T-helper 17 cell (primary cell): ENCODE measurements around the gene RPTN. TPM values are rescaled to one million over a fixed set of nuclear protein-coding genes. Genes with fewer than 3 reads are reported as not detected.
"Not testable (repeated sequence)": the region's sequence is repeated elsewhere in the genome, so short reads cannot be mapped to it uniquely, and the experiment has no call there.

Source experiments
- ATAC-seq: fragments of 150-1000 bp; cut with Tn5 transposase; 2 replicates; pipeline ENCODE4 v1.10.0; 2021; ENCODE audit warnings: mild to moderate bottlenecking, moderate library complexity
- DNase-seq, 3 donors: peaks; one replicate each; pipeline versions ENCODE4 v3.0.0 to v3.0.0-alpha.2; 2020 to 2021
- H3K9me3 ChIP-seq: one replicate; pipeline ENCODE4 v1.7.0; 2013; ENCODE audit warnings: low read length, mild to moderate bottlenecking; ENCODE audit not compliant: control insufficient read depth, poor library complexity, severe bottlenecking
- H3K27ac Mint-ChIP-seq: one replicate; pipeline ENCODE4 v1.8.0; 2022; ENCODE audit warnings: mild to moderate bottlenecking, moderate library complexity, mixed read lengths
- H3K27me3 Mint-ChIP-seq: one replicate; pipeline ENCODE4 v1.8.0; 2022; ENCODE audit warnings: mixed read lengths
- H3K36me3 Mint-ChIP-seq: one replicate; pipeline ENCODE4 v1.8.0; 2022; ENCODE audit warnings: low read depth, mixed read lengths
- H3K4me1 Mint-ChIP-seq: one replicate; pipeline ENCODE4 v1.8.0; 2022; ENCODE audit warnings: mild to moderate bottlenecking, mixed read lengths
- H3K4me3 Mint-ChIP-seq: one replicate; pipeline ENCODE4 v1.8.0; 2022; ENCODE audit warnings: mild to moderate bottlenecking, moderate library complexity, mixed read lengths
- total RNA-seq, 4 donors: library from RNA in 2 of 4; stranded (reverse) in 2 of 4; gene quantifications; one replicate each; pipeline ENCODE4 v1.2.3 and lab custom pipeline; 2022 to 2026

The RPTN gene
- total RNA-seq, 2 donors from 2014 or later, result not detected

DNA sequence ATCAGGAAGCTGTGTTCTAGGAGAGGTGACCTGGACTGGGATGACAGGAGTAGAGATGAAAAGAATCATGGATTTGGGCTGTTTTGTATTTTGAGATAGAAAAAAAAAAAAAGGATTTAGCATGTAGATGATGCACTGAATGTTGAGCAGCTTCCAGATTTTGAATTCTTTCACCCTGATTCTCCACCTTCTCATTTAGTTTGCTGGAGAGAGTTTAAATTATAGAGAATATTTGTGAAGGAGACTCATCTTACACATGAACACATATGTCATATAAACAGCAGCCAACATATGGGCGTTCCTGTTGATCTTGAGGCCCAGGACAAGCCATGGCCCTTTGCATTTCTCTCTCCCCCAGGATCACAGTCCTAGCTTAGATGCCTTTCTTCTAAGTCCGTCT is 7.4 kb downstream of the RPTN start:
- no peak for ATAC-seq
- no peaks in the 10 kb centered on the region for H3K9me3 ChIP-seq
- Mint-ChIP-seq H3K4me3 (no peak overlapping the region), H3K27ac (no peak overlapping the region), H3K36me3 (no peaks in the 10 kb centered on the region), H3K4me1 (peaks cover 19% of the 10 kb centered on the region), H3K27me3 (no peaks in the 10 kb centered on the region)
- no peak for DNase-seq

DNA sequence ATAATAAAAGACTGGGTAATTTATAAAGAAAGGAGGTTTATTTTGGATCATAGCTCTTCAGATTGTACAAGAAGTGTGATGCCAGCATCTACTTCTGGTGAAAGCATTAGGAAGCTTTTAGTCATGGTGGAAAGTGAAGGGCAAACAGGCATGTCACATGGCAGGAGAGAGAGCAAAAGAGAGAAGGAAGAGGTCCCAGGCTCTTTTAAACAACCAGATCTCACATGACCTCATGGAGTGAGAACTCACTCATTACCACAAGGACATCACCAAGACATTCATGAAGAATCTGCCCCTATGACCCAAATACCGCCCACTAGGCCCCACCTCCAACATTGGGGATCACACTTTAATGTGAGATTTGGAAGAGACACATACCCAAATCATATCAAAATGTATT is 10.0 kb downstream of the RPTN start:
- Mint-ChIP-seq H3K27me3 (no peaks in the 10 kb centered on the region), H3K27ac (no peak overlapping the region), H3K36me3 (no peaks in the 10 kb centered on the region), H3K4me3 (no peak overlapping the region), H3K4me1 (peaks cover 3% of the 10 kb centered on the region)
- no peak for ATAC-seq
- H3K9me3 ChIP-seq, result no peaks in the 10 kb centered on the region
- DNase-seq, result no peak

- H3K4me3 Mint-ChIP-seq, result no peak overlapping the region
- ATAC-seq (no peak), DNase-seq (no peak)
- no peaks in the 10 kb centered on the region for H3K9me3 ChIP-seq
- peaks cover 7% of the 10 kb centered on the region for H3K27me3 Mint-ChIP-seq
- H3K4me1 Mint-ChIP-seq, result no peaks in the 10 kb centered on the region
- H3K36me3 Mint-ChIP-seq, result no peaks in the 10 kb centered on the region
- H3K27ac Mint-ChIP-seq, result no peak overlapping the region
Observed at GRCh38 chr1:152148051-152148450, 11.0 kb downstream of the RPTN start.

- no peaks in the 10 kb centered on the region for H3K36me3 Mint-ChIP-seq
- ATAC-seq, result no peak
- no peak overlapping the region for H3K4me3 Mint-ChIP-seq
- H3K27me3 Mint-ChIP-seq, result peaks cover 22% of the 10 kb centered on the region
- H3K27ac Mint-ChIP-seq, result no peak overlapping the region
- no peaks in the 10 kb centered on the region for H3K9me3 ChIP-seq
- DNase-seq, result no peak
- H3K4me1 Mint-ChIP-seq, result no peaks in the 10 kb centered on the region
Observed at GRCh38 chr1:152145769-152146168, 13.3 kb downstream of the RPTN start.

- not testable (repeated sequence) for ATAC-seq, H3K36me3 Mint-ChIP-seq, H3K4me1 Mint-ChIP-seq, DNase-seq, H3K27ac Mint-ChIP-seq, H3K4me3 Mint-ChIP-seq, H3K9me3 ChIP-seq
- H3K27me3 Mint-ChIP-seq, result peaks cover 29% of the 10 kb centered on the region
Observed at GRCh38 chr1:152144674-152145183, 14.3 kb downstream of the RPTN start.

- Mint-ChIP-seq H3K27me3 (peaks cover 38% of the 10 kb centered on the region), H3K4me3 (no peak overlapping the region), H3K27ac (no peak overlapping the region), H3K4me1 (no peaks in the 10 kb centered on the region), H3K36me3 (no peaks in the 10 kb centered on the region)
- no peak for DNase-seq
- no peak for ATAC-seq
- no peaks in the 10 kb centered on the region for H3K9me3 ChIP-seq
Observed at GRCh38 chr1:152143150-152143887, 15.7 kb downstream of the RPTN start.

DNA sequence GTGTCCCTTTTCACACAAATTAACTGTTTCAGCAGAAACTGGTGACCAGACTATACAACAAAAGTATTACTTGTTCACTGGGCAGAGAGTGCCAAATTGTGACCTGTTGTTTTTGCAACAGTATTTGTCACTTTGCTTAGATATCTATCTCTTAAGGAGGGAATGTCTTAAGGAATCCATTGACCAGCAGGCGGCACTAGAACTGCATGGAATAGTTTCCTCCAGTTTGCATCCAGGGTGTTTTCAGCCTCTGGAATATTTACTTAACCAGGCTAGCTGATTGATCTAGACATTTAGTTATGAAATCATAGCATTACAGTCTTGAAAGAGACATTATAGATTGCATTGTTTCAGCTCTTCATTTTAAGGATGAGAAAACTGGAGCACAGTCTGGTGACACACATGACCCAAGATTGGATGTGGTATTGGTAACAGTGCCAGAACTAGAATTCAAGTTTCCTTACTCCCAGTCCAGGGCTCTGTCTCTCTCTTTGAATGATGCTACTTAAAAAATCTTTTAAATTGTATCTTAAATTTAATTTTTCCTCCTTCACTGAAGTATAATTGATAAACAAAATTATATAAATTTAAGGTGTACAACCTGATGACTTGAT is 16.9 kb downstream of the RPTN start:
- ATAC-seq (no peak), DNase-seq (no peak)
- peaks cover 46% of the 10 kb centered on the region for H3K27me3 Mint-ChIP-seq
- no peak overlapping the region for H3K27ac Mint-ChIP-seq
- H3K4me1 Mint-ChIP-seq, result no peaks in the 10 kb centered on the region
- H3K36me3 Mint-ChIP-seq, result no peaks in the 10 kb centered on the region
- H3K9me3 ChIP-seq, result no peaks in the 10 kb centered on the region
- no peak overlapping the region for H3K4me3 Mint-ChIP-seq

DNA sequence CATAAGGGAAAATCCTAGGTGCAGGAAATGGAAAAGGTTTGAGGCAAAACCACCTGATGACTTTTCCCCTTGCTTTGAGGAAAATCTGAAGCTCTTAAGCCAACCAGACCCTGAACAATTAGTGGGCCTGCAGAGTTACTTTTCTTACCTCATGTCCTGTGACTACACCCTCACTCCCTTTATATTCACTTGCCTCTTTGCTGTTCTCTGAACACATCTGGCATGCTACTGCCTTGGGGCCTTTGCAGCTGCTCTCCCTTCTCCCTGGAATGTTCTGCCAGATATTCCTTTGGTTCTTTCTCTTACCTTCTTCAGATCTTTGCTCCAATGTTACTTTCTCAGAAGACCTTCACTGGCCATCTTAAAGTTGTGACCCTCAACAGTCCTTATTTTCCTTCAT is 21.8 kb downstream of the RPTN start:
- Mint-ChIP-seq H3K4me1 (no peaks in the 10 kb centered on the region), H3K36me3 (no peaks in the 10 kb centered on the region), H3K27me3 (peaks cover 47% of the 10 kb centered on the region), H3K27ac (no peak overlapping the region), H3K4me3 (no peak overlapping the region)
- H3K9me3 ChIP-seq, result peaks cover 9% of the 10 kb centered on the region
- ATAC-seq (no peak), DNase-seq (no peak)

DNA sequence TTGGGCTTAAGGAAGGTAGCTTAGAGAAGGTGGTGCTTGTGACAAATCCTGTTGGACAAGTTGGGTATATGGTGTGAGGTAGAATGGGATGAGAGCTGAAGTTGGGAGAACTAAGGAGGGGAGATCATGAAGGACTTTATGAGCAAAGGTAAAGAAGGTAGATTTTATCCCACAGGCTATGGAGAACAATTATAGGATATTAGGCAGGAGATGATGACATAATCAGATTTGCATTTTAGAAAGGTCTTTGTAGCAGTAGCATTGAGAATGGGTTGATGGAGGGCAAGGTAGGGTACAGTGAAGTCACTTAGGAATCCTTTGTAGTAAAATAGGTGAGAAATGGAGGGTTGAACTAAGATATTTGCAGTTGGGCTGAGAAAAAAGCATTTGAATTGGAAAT is 28.8 kb downstream of the RPTN start:
- H3K9me3 ChIP-seq, result peaks cover 10% of the 10 kb centered on the region
- Mint-ChIP-seq H3K4me1 (peaks cover 4% of the 10 kb centered on the region), H3K27ac (no peak overlapping the region), H3K36me3 (peaks cover 3% of the 10 kb centered on the region), H3K4me3 (no peak overlapping the region), H3K27me3 (peaks cover 49% of the 10 kb centered on the region)
- no peak for ATAC-seq
- no peak for DNase-seq

- peaks cover 66% of the 10 kb centered on the region for H3K27me3 Mint-ChIP-seq
- no peak for ATAC-seq
Observed at GRCh38 chr1:152127673-152128072, 31.4 kb downstream of the RPTN start.

DNA sequence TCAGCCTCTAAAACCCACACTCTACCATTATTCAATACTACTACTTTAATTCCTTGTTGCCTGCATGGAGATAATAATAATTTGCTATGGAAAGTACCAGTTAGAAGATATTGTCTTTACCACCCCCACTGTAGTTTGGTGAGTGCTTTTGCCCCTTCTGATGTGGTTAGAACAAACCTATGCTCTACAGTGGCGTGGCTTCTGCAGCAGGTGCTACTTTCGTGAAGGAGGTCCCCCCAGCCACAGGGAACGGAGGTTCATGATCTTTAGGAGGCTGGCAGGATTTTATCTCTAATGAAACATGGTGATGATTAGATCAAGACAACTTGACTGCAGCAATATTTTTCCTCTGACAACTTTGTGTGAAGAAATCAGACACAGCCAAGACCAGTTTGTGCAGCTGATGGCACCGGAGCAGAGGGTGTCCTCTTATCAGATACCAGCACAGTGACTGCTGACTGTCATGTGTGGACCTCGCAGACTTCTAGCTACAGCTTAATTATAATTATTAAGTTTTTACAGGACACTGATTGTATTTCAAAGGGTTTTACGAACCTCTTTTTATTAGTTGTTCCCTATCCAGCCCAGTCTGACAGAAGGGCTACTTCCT is 33.1 kb downstream of the RPTN start:
- DNase-seq (no peak), ATAC-seq (no peak)

More at GRCh38 chr1:152127673-152128072, 31.4 kb downstream of the RPTN start:
- Mint-ChIP-seq H3K27ac (no peak overlapping the region), H3K4me3 (no peak overlapping the region), H3K4me1 (peaks cover 4% of the 10 kb centered on the region), H3K36me3 (peaks cover 3% of the 10 kb centered on the region)
- DNase-seq, result no peak
- peaks cover 5% of the 10 kb centered on the region for H3K9me3 ChIP-seq

GRCh38 chr1:152118915-152119314 is 40.1 kb downstream of the RPTN start:
- Mint-ChIP-seq H3K27ac (no peak overlapping the region), H3K36me3 (peaks cover 4% of the 10 kb centered on the region), H3K4me1 (peaks cover 4% of the 10 kb centered on the region), H3K27me3 (peaks cover 63% of the 10 kb centered on the region), H3K4me3 (no peak overlapping the region)
- no peak for DNase-seq
- ATAC-seq, result no peak
- H3K9me3 ChIP-seq, result no peaks in the 10 kb centered on the region

More for the DNA sequence above, 33.1 kb downstream of the RPTN start:
- H3K36me3 Mint-ChIP-seq, result peaks cover 3% of the 10 kb centered on the region
- no peak overlapping the region for H3K27ac Mint-ChIP-seq
- H3K4me1 Mint-ChIP-seq, result peaks cover 4% of the 10 kb centered on the region
- no peak overlapping the region for H3K4me3 Mint-ChIP-seq
- no peaks in the 10 kb centered on the region for H3K9me3 ChIP-seq
- peaks cover 81% of the 10 kb centered on the region for H3K27me3 Mint-ChIP-seq

DNA sequence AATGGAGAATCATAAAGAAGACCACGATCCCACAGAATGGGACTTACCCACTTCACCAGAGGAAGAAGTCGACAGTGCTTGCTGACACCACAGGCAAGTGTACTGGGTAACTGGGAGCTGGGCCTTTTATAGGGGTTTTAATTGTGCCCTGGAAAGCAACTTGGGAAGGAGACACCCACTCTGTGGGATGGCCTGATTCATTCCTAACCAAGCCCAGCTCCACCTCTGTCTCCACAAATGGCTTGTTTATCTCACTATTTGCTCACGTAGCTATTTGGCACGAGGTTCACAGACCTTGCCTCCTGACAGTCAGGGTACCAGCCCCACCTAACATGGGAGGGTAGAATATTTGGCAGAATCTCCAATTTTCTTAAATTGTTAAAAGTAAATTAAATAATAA is 43.7 kb downstream of the RPTN start, which contains the start of gene TCHH:
Gene TCHH (minus strand): TSS at position 101 of the 400 bp plus-strand sequence. CDS start 1,364 bp downstream, outside the sequence.
- H3K9me3 ChIP-seq, result no peaks in the 10 kb centered on the region
- Mint-ChIP-seq H3K4me1 (peaks cover 4% of the 10 kb centered on the region), H3K36me3 (peaks cover 4% of the 10 kb centered on the region), H3K4me3 (no peak within 1 kb of the TSS), H3K27ac (no peak within 1 kb of the TSS), H3K27me3 (peaks cover 39% of the 10 kb centered on the region)
- ATAC-seq, result no peak
- no peak for DNase-seq
